NCI-H2029 (cell line): ENCODE results near the gene WIZ.
"Not testable (repeated sequence)": the region's sequence is repeated elsewhere in the genome, so short reads cannot be mapped to it uniquely, and the experiment has no call there.

ENCODE experiments used
- DNase-seq: peaks from one replicate; lab custom pipeline; 2025; lab: John Stamatoyannopoulos, UW

The WIZ gene

DNA sequence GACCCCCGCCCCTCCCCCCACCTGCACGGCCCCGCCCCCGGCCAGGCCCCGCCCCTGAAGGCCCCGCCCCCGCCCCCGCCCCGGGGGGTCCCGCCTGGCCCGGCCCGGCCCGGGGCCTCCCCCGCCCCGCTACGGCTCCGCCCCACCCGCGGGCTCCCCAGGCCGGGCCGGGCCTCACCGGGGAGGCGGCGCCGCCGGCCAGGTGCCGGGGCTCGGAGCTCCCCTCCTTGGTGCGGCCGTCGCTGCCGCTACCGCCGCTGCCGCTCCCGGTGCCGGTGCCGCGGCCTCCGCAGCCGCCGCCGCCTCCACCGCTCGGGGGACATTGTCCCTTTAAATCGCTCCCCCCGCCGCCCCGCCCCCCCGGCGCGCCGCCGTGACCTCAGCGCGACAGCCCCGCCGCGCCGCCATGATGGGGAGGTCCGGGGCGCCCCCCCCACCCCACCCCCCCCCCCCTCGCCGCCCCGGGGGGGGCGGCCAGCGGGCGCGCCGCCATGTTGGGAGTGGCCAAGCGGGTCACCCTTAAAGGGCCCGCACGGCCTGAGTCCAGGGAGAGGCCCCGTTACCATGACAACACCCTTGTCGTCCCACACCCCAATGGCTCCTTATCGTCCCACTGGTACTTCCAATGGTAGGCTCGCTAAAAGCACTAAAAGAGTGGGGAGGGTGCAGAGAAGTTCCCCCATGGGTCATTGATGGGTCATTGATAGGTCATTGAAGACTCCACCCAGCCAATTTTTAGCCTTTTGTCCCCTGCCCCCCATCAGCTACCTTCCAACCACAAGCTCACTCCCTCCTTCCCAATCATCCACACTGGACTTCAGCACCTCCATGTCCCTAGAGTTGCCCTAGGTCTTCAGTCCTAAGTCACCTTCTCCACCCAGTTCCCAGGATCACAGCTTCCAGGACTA lies at the start of gene WIZ:
WIZ (minus strand) TSS at position 337 of the 908 bp plus-strand sequence. CDS start 1,649 bp downstream, outside the sequence.
- DNase-seq = peak; percentile 54

DNA sequence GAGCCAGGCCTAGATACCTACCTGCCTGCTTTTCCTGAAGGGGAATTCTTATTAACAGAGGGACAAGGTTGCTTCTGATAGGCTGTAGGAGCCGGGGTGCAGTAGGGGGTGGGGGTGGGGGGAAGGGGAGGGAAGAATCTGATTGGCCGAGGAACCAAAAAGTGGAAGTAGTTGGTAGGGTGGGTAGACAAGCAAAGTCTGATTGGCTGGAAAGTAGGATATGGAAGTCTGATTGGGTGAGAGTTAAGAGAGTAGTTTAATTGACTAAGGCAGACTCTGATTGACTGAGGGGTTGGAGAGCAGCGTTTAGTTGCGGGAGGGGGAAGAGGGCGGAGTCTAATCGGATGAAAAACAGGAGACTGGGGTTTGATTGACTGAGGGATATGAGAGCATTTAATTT lies 49.2 kb upstream of the WIZ start:
- DNase-seq = no peak

DNA sequence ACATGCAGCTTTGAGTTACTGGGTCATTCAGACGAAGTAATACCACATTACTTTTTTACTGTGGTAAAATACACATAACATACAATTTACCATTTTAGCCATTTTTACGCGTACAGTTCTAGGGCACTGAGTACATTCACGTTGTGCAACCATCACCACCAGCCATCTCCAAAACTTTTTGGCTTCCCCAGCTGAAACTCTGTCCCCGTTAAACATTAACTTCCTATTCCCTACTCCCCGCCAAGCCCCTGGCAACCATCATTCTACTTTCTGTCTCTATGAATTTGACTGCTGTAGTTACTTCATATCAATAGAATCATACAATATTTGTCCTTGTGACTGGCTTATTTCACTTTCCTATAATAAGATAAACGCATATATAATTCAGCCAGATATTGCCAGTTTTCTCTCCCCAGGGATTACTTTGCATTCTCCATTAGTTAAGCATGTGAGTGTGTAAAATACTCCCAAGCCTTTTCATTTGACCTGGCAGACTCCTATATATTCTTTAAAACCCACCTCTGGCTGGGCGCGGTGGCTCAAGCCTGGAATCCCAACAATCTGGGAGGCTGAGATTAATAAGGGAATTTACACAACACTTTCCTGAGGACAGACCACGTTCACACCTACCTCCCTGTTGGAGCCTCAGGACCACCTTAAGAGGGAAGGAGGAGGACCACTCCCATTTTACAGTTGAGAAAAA lies 48.6 kb upstream of the WIZ start:
- DNase-seq = no peak

GRCh38 chr19:15495151-15495550 lies 45.4 kb upstream of the WIZ start:
- DNase-seq = no peak

DNA sequence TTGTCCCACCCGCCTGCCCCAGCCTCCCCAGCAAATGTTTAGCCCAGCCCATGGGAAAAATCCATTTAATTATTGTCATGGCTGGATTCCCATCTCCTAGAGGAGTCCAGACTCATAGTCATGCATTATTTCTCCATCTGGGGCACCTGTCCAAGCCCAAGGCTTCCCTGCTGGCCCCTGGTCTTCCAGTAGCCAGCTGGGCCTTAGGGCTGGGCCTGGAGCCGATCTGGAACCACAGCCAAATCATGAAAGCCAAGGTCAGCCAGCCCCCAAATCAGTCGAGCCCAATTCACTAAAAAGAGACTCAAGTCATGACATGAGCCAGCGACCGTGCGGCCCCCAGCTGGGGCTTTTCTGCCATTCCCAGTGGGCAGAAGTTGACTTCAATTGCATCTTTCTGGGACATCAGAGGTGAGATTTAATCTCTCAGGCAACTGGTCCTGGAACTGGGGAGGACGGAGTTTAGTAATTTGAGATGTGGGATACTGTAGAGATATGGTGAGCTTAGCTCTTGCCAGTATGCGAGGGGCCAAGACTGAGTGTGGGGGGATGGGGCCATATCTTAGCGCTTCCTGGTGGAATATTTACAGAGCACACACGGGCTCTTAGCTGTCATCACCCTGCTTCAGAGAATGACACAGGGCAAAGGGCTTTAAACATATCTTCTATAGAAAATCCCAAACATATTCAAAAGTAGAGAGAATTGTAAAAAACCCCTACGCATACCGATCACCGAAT lies 38.9 kb upstream of the WIZ start:
- no peak for DNase-seq

DNA sequence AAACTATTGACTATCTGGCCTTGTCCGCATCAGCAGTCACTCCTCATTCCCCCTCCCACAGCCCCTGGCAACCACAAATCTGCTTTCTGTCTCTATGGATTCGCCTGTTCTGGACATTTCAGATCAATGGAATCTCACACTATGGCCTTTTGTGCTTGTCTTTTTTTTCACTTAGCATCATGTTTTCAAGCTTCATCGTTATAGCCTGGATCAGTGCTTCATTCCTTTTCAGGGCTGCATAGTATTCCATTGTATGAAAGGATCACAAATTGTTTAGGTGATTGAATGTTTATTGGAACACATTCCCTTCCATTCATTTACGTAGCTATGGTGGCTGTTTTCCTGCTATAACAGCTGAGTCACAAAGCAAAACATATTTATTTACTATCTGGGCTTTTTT lies 37.3 kb upstream of the WIZ start:
- no peak for DNase-seq

- DNase-seq = not testable (repeated sequence)
Observed at GRCh38 chr19:15485768-15486167, 36.0 kb upstream of the WIZ start.

DNA sequence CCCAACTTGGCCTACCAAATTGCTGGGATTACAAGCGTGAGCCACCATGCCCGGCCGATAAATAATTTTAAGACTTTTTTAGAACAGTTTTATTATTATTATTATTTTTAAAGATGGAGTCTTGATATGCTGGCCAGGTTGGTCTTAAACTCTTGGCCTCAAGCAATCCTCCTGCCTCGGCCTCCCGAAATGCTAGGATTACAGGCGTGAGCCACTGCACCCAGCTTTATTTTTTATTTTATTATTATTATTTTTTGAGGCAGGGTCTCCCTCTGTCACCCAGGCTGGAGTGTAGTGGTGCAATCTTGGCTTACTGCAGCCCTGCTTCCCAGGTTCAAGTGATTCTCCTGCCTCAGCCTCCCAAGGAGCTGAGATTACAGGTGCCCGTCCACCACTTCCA lies 31.2 kb upstream of the WIZ start:
- not testable (repeated sequence) for DNase-seq

- peak; percentile 11 for DNase-seq
Observed at GRCh38 chr19:15479391-15480345, 29.9 kb upstream of the WIZ start, which contains the start of gene PGLYRP2. Gene PGLYRP2 (minus strand): TSS chr19:15479501. CDS start chr19:15479371, 130 bp downstream.

DNA sequence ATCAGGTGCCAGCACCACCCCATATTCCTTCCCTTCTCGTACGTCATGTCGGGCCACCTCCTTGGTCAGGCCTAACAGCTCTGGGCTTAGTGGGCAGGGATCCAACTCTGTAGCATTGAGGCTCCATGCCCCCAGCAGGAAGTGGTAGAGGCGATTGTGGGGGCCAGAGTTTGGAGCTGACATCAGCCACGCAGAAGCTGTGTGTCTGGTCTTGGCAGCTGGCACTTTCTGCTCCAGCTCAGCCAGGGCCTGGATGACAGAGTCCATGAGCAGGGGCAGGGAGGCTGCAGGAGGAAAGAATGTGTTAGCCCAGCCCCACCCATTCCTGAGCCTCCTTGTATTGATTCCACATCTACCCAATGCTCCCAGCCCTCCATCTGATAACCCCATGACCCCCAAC lies 26.6 kb upstream of the WIZ start:
- no peak for DNase-seq

DNA sequence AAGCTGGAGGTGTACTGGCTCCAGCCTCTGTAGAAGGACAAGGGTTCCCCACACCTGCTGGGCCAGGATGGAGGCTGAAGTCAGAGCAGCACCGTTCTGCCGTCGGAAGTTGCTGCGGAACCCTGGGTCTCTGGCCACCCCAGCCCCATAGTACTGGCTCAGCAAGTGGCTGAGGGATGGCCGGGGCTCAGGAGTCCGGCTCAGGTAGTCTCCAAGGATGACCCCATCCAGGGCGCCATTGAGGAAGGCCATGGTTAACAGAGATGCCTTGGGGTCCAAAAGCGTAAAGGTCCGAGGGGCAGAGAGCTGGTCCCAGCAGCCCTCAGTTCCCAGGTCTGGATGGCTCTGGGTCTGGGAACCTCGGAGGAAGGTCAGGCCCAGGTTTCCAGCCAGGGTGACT lies 25.9 kb upstream of the WIZ start:
- no peak for DNase-seq

DNA sequence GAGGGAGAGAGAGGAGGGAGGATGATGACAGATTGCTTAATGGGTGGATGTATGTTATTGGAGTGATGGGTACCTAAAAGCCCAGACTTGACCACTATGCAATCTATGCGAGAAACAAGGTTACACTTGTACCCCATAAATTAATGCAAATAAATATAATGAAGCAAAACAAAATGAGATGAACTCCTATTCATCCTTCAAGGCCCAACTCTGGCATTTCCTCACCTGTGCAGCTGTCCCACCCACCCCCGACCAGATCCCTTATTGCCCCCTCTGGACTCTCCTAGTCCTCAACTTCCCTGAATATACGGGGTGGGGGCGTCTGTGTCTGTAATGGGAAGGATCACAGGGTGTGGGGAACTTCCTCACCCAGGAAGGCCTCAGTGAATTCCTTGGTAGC lies 25.4 kb upstream of the WIZ start:
- DNase-seq = no peak

DNA sequence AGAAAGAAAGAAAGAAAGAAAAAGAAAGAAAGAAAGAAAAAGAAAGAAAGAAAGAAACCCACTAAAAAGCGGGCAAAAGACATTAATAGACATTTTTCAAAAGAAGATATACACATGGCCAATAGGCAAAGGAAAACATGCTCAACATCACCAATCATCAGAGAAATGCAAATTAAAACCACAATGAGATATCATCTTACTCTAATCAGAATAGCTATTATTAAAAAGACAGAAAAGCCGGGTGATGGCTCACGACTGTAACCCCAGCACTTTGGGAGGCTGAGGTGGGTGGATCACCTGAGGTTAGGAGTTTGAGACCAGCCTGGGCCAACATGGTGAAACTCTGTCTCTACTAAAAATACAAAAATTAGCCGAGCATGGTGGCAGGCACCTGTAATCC lies 24.1 kb upstream of the WIZ start:
- not testable (repeated sequence) for DNase-seq

- no peak for DNase-seq
Observed at GRCh38 chr19:15471639-15472101, 21.9 kb upstream of the WIZ start.

- no peak for DNase-seq
Observed at GRCh38 chr19:15469513-15470297, 19.9 kb upstream of the WIZ start.

DNA sequence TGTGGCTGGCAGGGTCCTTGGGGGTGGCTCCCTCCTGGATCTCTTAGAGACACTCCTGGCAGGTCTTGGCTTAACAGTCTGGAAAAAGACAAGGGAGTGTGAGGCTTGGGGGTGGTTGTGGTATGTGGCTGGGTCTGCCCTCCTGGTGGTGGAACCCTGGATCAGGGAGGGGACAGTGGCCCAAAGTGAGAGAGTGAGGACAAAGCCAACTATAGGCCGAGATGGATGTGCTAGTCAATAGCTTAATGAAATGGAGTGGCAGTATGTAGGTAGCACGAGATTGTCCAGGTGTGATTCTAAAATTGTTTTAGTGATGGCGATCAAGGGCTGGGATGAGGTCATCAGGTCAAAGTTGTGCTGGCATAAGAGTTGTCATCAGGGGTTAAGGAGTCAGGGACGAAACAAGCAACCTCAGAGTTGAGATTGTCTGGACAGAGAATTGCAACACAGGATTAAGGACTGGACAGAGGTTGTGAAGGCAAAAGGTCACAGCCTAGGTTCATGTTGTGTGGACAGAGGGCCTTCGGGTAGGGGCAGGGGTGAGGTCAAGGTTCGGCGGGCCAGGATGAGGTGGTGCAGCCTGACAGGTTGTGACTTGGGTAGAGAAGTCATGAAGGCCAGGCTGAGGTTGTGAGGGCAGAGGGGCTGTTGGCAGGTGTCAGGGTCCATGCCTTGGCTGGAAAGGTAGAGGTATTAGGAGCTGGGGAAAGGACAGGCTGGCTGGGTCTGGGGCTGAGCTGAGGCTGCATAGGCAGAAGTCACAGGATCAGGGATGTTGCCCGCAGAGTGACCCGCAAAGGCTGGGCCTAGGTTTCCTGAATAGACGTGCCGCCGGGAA lies 19.1 kb upstream of the WIZ start:
- no peak for DNase-seq

DNA sequence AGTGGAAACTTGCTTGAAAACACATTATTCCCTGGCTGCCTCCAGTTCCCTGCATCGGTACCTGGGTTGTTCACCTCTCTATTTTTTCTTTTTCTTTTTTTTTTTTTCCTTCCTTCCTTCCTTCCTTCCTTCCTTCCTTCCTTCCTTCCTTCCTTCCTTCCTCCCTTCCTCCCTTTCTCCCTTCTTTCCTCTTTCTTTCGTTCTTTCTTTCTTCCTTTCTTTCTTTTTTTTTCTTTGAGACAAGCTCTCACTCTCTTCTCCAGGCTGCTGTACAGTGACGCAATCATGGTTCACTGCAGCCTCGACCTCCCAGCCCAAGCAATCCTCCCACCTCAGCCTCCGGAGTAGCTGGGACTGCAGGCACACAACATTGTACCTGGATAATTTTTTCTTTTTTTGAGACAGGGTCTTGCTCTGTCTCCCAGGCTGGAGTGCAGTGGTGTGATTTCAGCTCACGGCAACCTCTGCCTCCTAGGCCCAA lies 18.0 kb upstream of the WIZ start:
- DNase-seq = no peak

DNA sequence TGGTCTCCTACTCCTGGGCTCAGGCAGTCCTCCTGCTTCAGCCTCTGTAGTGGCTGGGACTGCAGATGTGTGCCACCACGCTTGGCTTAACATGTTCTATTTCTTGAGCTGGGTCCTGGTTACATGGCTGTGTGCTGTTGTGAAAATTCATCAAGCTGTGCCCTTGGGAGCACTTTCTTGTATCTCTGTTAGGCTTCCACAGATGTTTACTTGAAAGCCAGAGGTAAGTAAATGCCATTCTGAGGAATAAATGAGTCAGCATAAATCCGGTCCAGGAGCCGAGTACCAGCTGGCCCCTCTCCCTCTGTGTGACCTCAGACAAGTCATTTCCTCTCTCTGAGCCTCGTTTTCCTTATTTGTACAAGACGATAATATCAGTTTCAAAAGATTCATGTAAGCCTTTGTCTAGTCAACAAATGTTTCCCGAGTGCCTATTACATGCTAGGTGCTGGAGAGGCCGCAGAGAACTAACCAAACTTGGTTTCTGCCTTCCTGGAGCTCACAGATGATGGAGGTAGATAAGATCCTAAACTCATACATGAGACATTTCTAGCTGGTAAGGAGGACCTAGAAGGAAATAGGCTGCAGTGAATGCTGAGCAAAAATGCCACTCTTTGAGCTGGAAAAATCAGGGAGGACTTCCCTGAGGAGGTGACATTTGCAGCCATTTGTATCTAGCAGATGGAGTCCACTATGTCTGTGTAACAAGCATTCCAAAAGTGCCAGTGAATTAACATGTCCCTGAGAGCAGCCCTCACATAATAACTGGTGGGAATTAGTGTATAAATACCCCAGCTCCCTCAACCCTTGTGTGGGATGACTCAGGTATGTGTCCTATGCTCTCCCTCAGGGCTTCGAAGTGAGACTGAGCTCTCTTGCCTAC lies 17.3 kb upstream of the WIZ start:
- DNase-seq = no peak
